SK-N-SH treated with all-trans-retinoic acid at 6 μM for 48 hours (cell line): ENCODE data around the gene MEF2C.

Experiments
- ARNTL ChIP-seq: fragments of 450-650 bp; formaldehyde crosslinking; IDR thresholded peaks from 2 replicates; pipeline ENCODE4 v1.5.0; 2020; ENCODE audit warnings: low read depth, mild to moderate bottlenecking, moderate library complexity, borderline replicate concordance
- ESRRG ChIP-seq: fragments of 250-450 bp; sonication (Bioruptor Pico); IDR thresholded peaks from 2 replicates; pipeline ENCODE4 v1.6.1; 2021; ENCODE audit warnings: mild to moderate bottlenecking
- PATZ1 ChIP-seq: fragments of 250-450 bp; sonication (Bioruptor Pico); IDR thresholded peaks from 2 replicates; pipeline ENCODE4 v1.8.0; 2020; ENCODE audit warnings: mild to moderate bottlenecking, moderate library complexity, borderline replicate concordance
- PPARA ChIP-seq: fragments of 250-450 bp; sonication (Bioruptor Pico); IDR thresholded peaks from 2 replicates; pipeline ENCODE4 v1.5.0; 2020; ENCODE audit warnings: mild to moderate bottlenecking, borderline replicate concordance
- ZFP3 ChIP-seq: fragments of 250-450 bp; sonication (Bioruptor Pico); IDR thresholded peaks from 2 replicates; pipeline ENCODE4 v1.5.0; 2020; ENCODE audit warnings: mild to moderate bottlenecking, moderate library complexity
- ZFP30 ChIP-seq: fragments of 450-650 bp; formaldehyde crosslinking; IDR thresholded peaks from 2 replicates; pipeline ENCODE4 v1.5.0; 2022; ENCODE audit warnings: mild to moderate bottlenecking, moderate library complexity
- ZNF8 ChIP-seq: fragments of 450-650 bp; formaldehyde crosslinking; IDR thresholded peaks from 2 replicates; pipeline ENCODE4 v1.5.0; 2020; ENCODE audit warnings: mild to moderate bottlenecking, moderate library complexity

DNA sequence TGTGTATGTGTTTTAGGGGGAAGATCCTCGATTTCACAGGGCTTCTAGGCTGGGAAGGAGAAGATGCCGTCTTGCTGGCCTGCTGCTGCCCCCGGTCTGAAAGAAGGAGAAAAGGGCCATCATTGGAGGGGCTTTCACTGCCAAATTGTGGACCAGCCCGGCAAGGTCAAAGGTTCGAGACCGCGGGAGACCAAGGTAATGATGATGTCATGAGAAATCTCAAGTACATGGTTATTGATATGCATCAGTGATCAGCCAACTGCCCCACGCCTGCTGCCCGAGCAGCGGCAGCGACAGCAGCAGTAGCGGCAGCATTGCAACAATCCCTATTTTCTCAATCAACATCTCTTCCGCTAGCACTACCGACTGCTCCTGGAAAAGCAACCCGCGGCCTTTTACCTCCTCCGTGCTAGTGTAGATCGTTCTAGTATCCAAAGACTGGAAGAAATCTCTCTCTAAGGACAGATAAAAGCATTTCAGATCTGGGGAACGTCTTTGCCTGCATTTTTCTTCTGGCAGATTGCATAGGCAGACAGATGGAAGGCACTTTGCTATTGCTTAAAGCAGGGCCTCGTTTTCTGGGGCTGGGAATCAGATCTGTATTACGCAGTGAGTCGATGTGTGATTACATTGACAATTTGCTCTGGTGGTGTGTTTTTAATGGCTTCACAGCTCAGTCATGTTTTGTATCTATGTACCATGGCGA is 215.3 kb downstream of the MEF2C start:
- TF ChIP-seq ZFP3 (CRISPR knock-in tag) (no peak), ZFP30 (CRISPR knock-in tag) (no peak), ESRRG (CRISPR knock-in tag) (no peak), ARNTL (no peak), ZNF8 (no peak), PPARA (no peak), PATZ1 (CRISPR knock-in tag) (no peak)
